AG04450 (cell line): ENCODE results near the gene EIF1AD. TPM values are rescaled to one million over a fixed set of nuclear protein-coding genes. Genes with fewer than 3 reads are reported as not detected.
A peak's percentile ranks its signal among the peaks of the same experiment; 100 is the strongest.

Experiments used
- CTCF ChIA-PET: fragments of 300-600, 350-600 bp; formaldehyde crosslinking; extraction: SDS; loops from one replicate; lab custom pipeline; 2022; ENCODE audit warnings: antibody characterized with exemption, inconsistent platforms; lab: Charles Lee
- POLR2A ChIA-PET: fragments of 350-600 bp; formaldehyde crosslinking; extraction: SDS; loops from one replicate; lab custom pipeline; 2021; ENCODE audit warnings: antibody characterized with exemption, inconsistent platforms; lab: Yijun Ruan, JAX
- DNase-seq: peaks from one replicate; pipeline ENCODE4 v3.0.0-alpha.2; 2011; ENCODE audit warnings: low read depth, low spot score
- H3K27ac ChIP-seq: one replicate; pipeline ENCODE4 v1.5.1; 2012; ENCODE audit warnings: low read depth, low read length, control low read depth
- H3K27me3 ChIP-seq: one replicate; pipeline ENCODE4 v1.6.0; 2012; ENCODE audit warnings: low read length; ENCODE audit not compliant: control insufficient read depth, insufficient read depth
- H3K4me3 ChIP-seq: 2 replicates; pipeline ENCODE4 v1.5.1; 2011; ENCODE audit warnings: mild to moderate bottlenecking, low read depth, low read length, control low read depth
- H3K9me3 ChIP-seq: 2 replicates; pipeline ENCODE4 v1.5.1; 2012; ENCODE audit warnings: low read length; ENCODE audit not compliant: control insufficient read depth, insufficient read depth
- polyA plus RNA-seq: library from polyadenylated mRNA; depleted of rRNA; stranded (reverse); fragments of >200 nt; gene quantifications from 2 replicates; pipeline ENCODE4 v1.2.3, GENCODE V29; 2011
- TF ChIP-seq, protein P1 (sequence below): IDR thresholded peaks from 2 replicates; pipeline ENCODE4 v1.5.1; 2011; ENCODE audit warnings: low read depth, low read length, control low read depth, inconsistent platforms

Gene EIF1AD
- polyA plus RNA-seq, 1 experiment, result 23.9 TPM

DNA sequence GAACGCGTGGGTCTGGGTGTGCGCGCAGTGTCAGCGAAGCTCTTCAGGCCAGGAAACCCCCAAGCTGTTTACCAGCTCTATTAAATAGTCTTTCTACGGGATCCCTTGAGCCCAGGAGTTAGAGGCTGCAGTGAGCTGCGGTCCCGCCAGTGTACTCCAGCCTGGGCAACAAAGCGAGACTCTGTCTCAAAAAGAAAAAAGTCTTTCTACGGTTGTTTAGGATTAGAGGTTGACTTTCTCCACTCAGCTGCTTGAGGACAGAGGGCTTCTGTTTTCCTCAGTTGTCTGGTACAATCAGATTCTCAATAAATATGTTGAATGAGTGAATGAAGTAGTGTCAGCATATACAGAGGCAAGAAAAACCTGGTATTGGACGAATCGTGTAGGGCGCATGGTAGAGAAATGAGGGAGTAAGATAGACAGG, 39.8 kb downstream of the EIF1AD start:
- no peak for DNase-seq
- Histone ChIP-seq H3K4me3 (peak overlapping the region; percentile 89), H3K27ac (peak overlapping the region; percentile 21), H3K27me3 (no peaks in the 10 kb centered on the region), H3K9me3 (no peaks in the 10 kb centered on the region; the same call in 1 of the 2 replicates)
- ChIA-PET CTCF (interaction anchor here (0.6 to 3.1 kb wide), 2 partner anchors 74 to 298 kb away, joined by 4 to 21 read pairs; partner anchors contain the start of gene FIBP), POLR2A (interaction anchor here (1.1 to 1.6 kb wide), 3 partner anchors 9 to 47 kb away, joined by 4 to 5 read pairs (median 5); partner anchors contain the start of genes BANF1 and EIF1AD)
- TF ChIP-seq, protein P1, sequence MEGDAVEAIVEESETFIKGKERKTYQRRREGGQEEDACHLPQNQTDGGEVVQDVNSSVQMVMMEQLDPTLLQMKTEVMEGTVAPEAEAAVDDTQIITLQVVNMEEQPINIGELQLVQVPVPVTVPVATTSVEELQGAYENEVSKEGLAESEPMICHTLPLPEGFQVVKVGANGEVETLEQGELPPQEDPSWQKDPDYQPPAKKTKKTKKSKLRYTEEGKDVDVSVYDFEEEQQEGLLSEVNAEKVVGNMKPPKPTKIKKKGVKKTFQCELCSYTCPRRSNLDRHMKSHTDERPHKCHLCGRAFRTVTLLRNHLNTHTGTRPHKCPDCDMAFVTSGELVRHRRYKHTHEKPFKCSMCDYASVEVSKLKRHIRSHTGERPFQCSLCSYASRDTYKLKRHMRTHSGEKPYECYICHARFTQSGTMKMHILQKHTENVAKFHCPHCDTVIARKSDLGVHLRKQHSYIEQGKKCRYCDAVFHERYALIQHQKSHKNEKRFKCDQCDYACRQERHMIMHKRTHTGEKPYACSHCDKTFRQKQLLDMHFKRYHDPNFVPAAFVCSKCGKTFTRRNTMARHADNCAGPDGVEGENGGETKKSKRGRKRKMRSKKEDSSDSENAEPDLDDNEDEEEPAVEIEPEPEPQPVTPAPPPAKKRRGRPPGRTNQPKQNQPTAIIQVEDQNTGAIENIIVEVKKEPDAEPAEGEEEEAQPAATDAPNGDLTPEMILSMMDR, result no peak

DNA sequence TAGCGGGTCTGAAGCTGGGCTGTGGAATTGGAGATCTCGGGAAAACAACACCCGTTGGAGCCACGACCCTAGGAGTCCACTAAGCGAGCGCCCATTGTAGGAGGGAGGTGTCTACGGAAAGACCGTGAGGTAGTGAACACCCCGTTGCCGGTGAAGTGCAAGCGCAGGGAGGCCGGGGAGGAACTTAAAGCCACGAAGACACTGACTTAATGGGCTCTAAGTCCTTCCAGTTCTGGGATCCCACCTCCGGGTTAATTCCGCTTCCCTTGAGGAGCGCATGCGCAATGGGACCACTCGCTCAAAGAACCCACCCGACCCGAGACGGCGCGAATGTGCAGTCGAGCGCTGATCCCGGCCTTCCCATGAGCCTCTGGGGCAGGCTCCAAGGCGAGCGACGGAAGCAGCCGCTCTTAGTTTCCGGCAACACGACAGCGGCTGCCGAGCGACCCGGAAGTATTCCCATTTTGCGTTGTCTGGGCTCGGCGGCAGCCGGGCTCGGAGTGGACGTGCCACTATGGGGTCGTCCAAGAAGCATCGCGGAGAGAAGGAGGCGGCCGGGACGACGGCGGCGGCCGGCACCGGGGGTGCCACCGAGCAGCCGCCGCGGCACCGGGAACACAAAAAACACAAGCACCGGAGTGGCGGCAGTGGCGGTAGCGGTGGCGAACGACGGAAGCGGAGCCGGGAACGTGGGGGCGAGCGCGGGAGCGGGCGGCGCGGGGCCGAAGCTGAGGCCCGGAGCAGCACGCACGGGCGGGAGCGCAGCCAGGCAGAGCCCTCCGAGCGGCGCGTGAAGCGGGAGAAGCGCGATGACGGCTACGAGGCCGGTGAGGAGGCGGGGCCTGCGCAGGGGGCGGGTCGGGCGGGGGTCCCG, 40.5 kb downstream of the EIF1AD start, which contains the start of gene SART1:
Gene SART1 (plus strand): TSS at position 468 of the 874 bp plus-strand sequence. CDS start 47 bp downstream, at position 515.
- peak within 1 kb of the TSS; percentile 89 for H3K4me3 ChIP-seq
- POLR2A ChIA-PET, result interaction anchor here (1.0 to 1.6 kb wide), 5 partner anchors 10 to 102 kb away, joined by 3 to 5 read pairs (median 5); partner anchors contain the start of genes BANF1, CCDC85B and EIF1AD
- no peaks in the 10 kb centered on the region; the same call in 1 of the 2 replicates for H3K9me3 ChIP-seq
- no peaks in the 10 kb centered on the region for H3K27me3 ChIP-seq
- TF ChIP-seq, protein P1, result no peak
- peak; percentile 95 for DNase-seq
- peak within 1 kb of the TSS; percentile 85 for H3K27ac ChIP-seq
- CTCF ChIA-PET, result interaction anchor here (0.6 to 3.1 kb wide), 3 partner anchors 73 to 298 kb away, joined by 4 to 21 read pairs (median 8); partner anchors contain the start of gene FIBP

DNA sequence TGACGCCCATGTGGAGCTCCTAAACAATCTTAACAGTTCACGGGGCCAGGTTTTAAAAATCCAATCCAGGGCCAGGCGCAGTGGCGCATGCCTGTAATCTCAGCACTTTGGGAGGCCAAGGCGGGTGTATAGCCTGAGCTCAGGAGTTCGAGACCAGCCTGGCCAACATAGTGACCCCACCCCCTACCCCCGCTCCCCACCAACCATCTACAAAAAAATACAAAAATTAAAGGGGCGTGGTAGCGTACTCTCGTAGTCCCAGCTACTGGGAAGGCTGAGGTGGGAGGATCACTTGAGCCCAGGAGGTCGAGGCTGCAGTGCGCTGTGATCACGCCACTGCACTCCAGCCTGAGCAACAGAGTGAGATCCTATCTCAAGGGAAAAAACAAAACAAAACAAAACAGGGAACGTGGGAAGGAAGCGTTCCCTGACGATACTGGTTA, 41.1 kb downstream of the EIF1AD start:
- POLR2A ChIA-PET, result interaction anchor here (0.7 to 1.6 kb wide), 7 partner anchors 10 to 307 kb away, joined by 3 to 8 read pairs (median 5); partner anchors contain the start of genes BANF1, CCDC85B and EIF1AD

DNA sequence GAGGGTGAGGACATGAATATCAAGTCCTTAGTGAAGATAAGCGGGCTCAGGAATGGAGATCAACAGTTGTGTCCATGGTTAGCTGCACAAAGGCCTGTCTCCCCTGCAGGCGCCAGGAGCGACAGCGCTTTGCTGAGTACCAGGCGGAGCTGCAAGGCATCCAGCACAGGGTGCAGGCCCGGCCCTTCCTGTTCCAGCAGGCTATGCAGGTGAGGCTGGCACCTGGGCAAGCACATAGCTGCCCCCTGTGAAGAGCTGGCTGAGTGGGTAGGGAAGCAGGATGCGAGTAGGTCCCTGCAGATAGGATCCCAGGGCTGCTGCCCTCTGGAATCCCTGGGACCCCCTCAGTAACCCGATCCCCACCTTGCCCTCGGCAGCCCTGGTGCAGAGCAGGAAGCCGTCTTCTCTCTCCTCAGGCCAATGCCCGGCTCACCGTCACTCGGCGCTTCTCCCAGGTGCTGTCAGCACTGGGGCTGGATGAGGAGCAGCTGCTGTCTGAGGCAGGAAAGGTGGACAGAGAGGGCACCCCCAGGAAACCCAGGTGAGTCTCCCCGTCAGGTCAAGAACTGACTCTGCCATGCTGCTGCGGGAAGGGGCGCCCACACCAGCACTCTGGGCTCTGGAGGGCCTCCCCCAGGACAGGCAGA, 43.1 kb downstream of the EIF1AD start:
- DNase-seq, result no peak
- H3K4me3 ChIP-seq, result no peak overlapping the region
- no peak overlapping the region for H3K27ac ChIP-seq
- H3K9me3 ChIP-seq, result no peaks in the 10 kb centered on the region
- TF ChIP-seq, protein P1, result no peak
- ChIA-PET CTCF (interaction anchor here (0.9 to 1.1 kb wide), 2 partner anchors 71 to 74 kb away, joined by 5 read pairs; partner anchors contain the start of gene FIBP), POLR2A (no interaction called here)
- no peaks in the 10 kb centered on the region for H3K27me3 ChIP-seq

More for the DNA sequence above, 41.1 kb downstream of the EIF1AD start:
- H3K27ac ChIP-seq, result peak overlapping the region; percentile 85
- TF ChIP-seq, protein P1, result no peak
- peak overlapping the region; percentile 89 for H3K4me3 ChIP-seq
- DNase-seq, result no peak
- no peaks in the 10 kb centered on the region for H3K27me3 ChIP-seq
- no peaks in the 10 kb centered on the region; the same call in 1 of the 2 replicates for H3K9me3 ChIP-seq
- CTCF ChIA-PET, result interaction anchor here (2.6 to 3.1 kb wide), 2 partner anchors 72 to 76 kb away, joined by 8 to 21 read pairs; partner anchors contain the start of gene FIBP
